ENCODE results near the gene ALKBH5. TPM values are rescaled to one million over a fixed set of nuclear protein-coding genes. Genes with fewer than 3 reads are reported as not detected.

Gene ALKBH5
- total and polyA plus RNA-seq, 8 donors = 53.6 to 99.6 (median 63.1) TPM

DNA sequence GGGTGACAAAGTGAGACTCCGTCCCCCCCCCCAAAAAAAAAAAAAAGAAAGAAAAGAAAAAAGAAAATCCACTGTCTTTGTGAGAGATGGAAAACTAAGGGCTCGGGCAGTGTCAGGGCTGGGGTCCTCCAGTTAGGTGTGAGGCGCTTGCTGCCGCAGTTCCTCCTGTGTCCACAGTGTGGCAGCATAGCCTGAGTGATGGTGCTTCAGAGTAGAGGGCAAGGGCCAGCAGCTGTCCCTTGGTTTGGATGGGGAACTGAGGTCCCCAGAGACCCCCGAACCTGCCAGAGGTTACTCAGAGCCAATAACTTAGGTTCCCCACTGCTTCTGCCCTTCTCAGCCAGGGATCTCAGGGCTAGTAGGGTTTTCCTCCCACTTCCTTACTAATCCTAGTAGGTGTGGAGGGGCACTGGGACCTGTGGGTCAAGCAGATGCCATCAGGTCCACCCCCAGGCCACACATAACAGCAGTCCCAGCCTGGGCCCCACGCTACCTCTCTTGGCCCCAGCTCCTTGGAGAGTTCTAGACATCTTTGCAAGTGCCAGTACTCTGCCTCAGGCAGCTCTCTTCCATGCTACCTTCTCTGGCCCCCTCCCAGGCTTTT lies 33.9 kb downstream of the ALKBH5 start:
- intact Hi-C loops (cut with DNase I) = no loop called here
- H3K9me3 ChIP-seq = no peaks in the 10 kb centered on the region
- H3K4me3 ChIP-seq = no peak overlapping the region
- no peaks in the 10 kb centered on the region for H3K36me3 ChIP-seq
- H3K27ac ChIP-seq = no peak overlapping the region
- TF ChIP-seq, protein P1, sequence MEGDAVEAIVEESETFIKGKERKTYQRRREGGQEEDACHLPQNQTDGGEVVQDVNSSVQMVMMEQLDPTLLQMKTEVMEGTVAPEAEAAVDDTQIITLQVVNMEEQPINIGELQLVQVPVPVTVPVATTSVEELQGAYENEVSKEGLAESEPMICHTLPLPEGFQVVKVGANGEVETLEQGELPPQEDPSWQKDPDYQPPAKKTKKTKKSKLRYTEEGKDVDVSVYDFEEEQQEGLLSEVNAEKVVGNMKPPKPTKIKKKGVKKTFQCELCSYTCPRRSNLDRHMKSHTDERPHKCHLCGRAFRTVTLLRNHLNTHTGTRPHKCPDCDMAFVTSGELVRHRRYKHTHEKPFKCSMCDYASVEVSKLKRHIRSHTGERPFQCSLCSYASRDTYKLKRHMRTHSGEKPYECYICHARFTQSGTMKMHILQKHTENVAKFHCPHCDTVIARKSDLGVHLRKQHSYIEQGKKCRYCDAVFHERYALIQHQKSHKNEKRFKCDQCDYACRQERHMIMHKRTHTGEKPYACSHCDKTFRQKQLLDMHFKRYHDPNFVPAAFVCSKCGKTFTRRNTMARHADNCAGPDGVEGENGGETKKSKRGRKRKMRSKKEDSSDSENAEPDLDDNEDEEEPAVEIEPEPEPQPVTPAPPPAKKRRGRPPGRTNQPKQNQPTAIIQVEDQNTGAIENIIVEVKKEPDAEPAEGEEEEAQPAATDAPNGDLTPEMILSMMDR (IDR thresholded peaks at IDR 0.05) = peak; percentile 91 to 94
- ATAC-seq = peak; percentile 97
- no peaks in the 10 kb centered on the region for H3K27me3 ChIP-seq
- H3K4me1 ChIP-seq = peaks cover 0 to 7% of the 10 kb centered on the region in 2 donors
- DNase-seq = peak in 3 of 4 donors; percentile 66 to 89 (median 71)

DNA sequence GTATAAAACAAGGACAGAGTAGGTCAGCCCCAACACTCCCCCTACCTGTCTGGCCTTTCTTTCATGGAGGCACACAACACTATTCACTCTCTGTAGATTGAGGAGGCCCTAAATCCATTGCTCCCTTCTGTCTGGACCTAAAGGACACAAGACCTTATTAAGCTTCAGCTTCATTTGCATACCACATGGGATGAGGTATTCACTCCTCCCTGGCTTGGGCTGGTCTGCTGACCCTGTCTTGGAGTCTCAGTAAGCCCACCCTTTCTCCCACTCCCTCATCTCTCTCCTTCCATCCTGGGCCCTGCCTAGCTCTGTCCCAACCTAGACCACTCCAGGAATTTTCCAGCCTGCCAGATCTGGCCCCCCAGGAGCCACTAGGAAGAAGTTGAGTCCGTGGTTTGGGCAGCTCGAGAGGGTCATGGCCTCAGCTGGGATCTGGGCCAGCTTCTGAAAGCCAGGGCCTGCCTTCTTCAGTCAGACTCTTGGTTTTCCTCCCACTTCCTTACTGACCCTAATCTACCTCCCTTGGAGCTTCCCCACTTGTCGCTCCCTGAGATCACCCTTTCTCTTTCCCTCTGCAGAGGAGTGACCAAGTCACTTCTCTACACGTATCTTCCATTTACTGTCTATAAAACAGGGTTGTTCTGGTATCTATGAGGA lies 35.3 kb downstream of the ALKBH5 start:
- TF ChIP-seq, protein P1 (IDR thresholded peaks at IDR 0.05) = no peak
- no peaks in the 10 kb centered on the region for H3K9me3 ChIP-seq
- H3K27me3 ChIP-seq = no peaks in the 10 kb centered on the region
- no peak overlapping the region for H3K27ac ChIP-seq
- DNase-seq = peak in 1 of 4 donors; percentile 40
- no peak overlapping the region for H3K4me3 ChIP-seq
- peaks cover 0 to 7% of the 10 kb centered on the region in 2 donors for H3K4me1 ChIP-seq
- intact Hi-C loops (cut with DNase I) = no loop called here
- no peaks in the 10 kb centered on the region for H3K36me3 ChIP-seq
- peak; percentile 33 for ATAC-seq

DNA sequence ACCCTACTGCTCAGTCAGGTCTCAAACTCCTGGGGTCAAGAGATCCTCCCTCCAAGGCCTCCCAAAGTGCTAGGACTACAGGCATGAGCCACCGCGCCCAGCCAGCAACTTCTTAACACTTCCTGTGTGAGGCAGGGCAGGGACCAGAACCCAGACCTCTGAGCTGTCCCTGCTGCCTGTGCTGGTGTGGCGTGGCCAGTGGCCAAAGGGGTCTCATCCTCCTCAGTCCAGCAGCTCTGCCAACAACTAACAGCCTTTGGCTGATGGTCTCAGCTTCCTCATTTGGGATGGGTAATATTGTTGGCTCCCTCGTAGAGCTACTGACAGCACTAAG lies 40.4 kb downstream of the ALKBH5 start:
- Histone ChIP-seq H3K4me1 (peaks cover 7 to 23% of the 10 kb centered on the region in 2 donors), H3K4me3 (no peak overlapping the region), H3K9me3 (no peaks in the 10 kb centered on the region), H3K36me3 (no peaks in the 10 kb centered on the region), H3K27me3 (no peaks in the 10 kb centered on the region), H3K27ac (no peak overlapping the region)
- intact Hi-C loops (cut with DNase I) = no loop called here
- ATAC-seq = no peak
- no peak for DNase-seq
- TF ChIP-seq, protein P1 (IDR thresholded peaks at IDR 0.05) = no peak

DNA sequence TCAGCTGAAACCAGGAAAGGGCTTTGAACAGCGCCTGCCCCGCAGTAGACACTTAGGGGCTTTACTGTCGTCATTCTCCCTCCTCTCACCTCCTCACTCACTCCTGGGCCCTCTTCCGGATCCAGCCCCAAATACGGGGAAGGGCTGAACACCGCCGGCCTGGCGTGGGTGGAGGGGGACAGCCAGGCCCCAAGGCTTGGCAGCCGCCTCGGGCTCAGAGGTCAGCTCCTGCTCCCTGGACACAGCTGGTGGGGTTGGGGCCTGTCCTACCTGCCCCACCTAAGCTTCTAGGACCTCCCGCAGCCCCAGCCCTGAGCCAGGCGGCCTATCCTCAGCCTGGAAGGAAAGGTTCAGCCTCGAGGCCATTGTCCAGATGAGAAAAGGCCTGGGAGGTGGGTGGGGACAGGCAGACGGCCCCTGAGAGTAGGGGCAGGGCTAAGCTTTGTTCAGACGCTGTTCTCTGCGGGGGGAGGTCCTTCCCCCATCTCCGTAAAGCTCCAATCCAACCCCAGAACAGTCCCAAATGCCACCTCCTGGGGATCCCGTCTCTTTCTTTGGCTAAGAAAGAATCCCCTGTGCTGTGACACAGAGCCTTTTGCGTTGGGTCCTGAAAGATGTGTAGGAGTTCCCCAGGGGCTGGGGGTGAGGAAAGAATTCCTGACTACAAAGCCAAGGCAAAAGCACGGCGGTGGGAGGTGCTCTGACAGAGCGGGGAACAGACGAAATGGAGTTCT lies 40.9 kb downstream of the ALKBH5 start:
- H3K27me3 ChIP-seq = no peaks in the 10 kb centered on the region
- no peak for ATAC-seq
- peak overlapping the region in 1 of 2 donors; percentile 23 for H3K27ac ChIP-seq
- intact Hi-C loops (cut with DNase I) = no loop called here
- H3K36me3 ChIP-seq = no peaks in the 10 kb centered on the region
- DNase-seq = peak in 1 of 4 donors; percentile 40
- peaks cover 7 to 22% of the 10 kb centered on the region in 2 donors for H3K4me1 ChIP-seq
- TF ChIP-seq, protein P1 (IDR thresholded peaks at IDR 0.05) = no peak
- peak overlapping the region; percentile 12 to 59 for H3K4me3 ChIP-seq
- no peaks in the 10 kb centered on the region for H3K9me3 ChIP-seq

DNA sequence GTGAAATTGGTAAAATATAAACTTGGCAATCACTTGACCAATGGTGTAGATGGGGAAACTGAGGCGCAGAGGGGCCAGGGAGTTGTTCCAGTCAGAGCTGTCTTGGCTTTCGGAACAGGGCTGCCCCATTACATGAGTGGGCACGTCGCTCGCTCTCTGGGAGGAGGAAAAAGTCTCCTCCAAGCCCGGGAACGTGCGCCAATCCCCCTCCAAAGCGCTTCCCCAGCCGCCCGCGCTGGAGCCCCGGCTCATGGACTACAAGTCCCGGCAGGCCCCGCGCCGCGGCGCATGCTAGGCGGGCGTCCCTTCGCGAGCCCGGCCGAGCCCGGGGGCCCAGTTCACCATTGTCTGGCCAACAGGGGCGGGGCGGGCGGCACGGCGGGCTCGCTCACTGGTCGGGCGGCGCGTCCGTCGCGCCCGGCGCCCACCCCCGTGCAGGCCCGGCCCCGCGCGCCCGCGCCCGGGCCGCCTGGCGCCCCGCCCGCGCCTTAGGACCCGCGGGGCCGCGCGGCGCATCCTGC lies 41.6 kb downstream of the ALKBH5 start, which contains the start of gene LLGL1:
Gene LLGL1, plus strand, starts transcription at position 515 of the 521 bp plus-strand sequence. CDS start 48 bp downstream, outside the sequence.
- Histone ChIP-seq H3K4me3 (peak within 1 kb of the TSS; percentile 56 to 59), H3K27me3 (no peaks in the 10 kb centered on the region), H3K4me1 (peaks cover 7 to 22% of the 10 kb centered on the region in 2 donors), H3K27ac (peak within 1 kb of the TSS in 1 of 2 donors; percentile 23), H3K9me3 (no peaks in the 10 kb centered on the region), H3K36me3 (no peaks in the 10 kb centered on the region)
- intact Hi-C loops (cut with DNase I) = no loop called here
- peak; percentile 95 to 100 (median 96) for DNase-seq
- peak; percentile 99 for ATAC-seq
- TF ChIP-seq, protein P1 (IDR thresholded peaks at IDR 0.05) = no peak
